Measurements from ENCODE around the gene B4GAT1.
A peak's percentile ranks its signal among the peaks of the same experiment; 100 is the strongest.

B4GAT1 gene

GRCh38 chr11:66317723-66318599 lies 29.5 kb downstream of the B4GAT1 start:
- DNase-seq (ENCODE audit: insufficient read length, low spot score) (no peak), FAIRE-seq (peak; percentile 94)
- TF ChIP-seq SPI1 (IDR thresholded peaks at IDR 0.05; ENCODE audit: low read depth, low read length) (peak; percentile 28; the same call in 1 of the 2 replicates), POU2F2 (IDR thresholded peaks at IDR 0.05; ENCODE audit: low read depth, low read length) (no peak), POLR2AphosphoS5 (IDR thresholded peaks at IDR 0.05; ENCODE audit: low read depth, low read length) (no peak), PAX5 (IDR thresholded peaks at IDR 0.05; ENCODE audit: insufficient read depth, low read length, severe bottlenecking) (no peak), TAF1 (IDR thresholded peaks at IDR 0.05; ENCODE audit: low read depth, low read length) (no peak)

- no peak for DNase-seq (ENCODE audit: insufficient read length, low spot score)
- TF ChIP-seq POLR2A (IDR thresholded peaks at IDR 0.05; ENCODE audit: low read depth, low read length) (no peak), TAF1 (IDR thresholded peaks at IDR 0.05; ENCODE audit: low read depth, low read length) (no peak), PAX5 (IDR thresholded peaks at IDR 0.05; ENCODE audit: insufficient read depth, low read length, severe bottlenecking) (no peak), SPI1 (IDR thresholded peaks at IDR 0.05; ENCODE audit: low read depth, low read length) (no peak), POU2F2 (IDR thresholded peaks at IDR 0.05; ENCODE audit: low read depth, low read length) (no peak), POLR2AphosphoS5 (IDR thresholded peaks at IDR 0.05; ENCODE audit: low read depth, low read length) (no peak)
- FAIRE-seq, result no peak
Measured at GRCh38 chr11:66317322-66317722, 30.1 kb downstream of the B4GAT1 start.

- FAIRE-seq (no peak), DNase-seq (ENCODE audit: insufficient read length, low spot score) (no peak)
- TF ChIP-seq POU2F2 (IDR thresholded peaks at IDR 0.05; ENCODE audit: low read depth, low read length), result no peak
- TF ChIP-seq POLR2A (IDR thresholded peaks at IDR 0.05; ENCODE audit: low read depth, low read length), result no peak
- TF ChIP-seq SPI1 (IDR thresholded peaks at IDR 0.05; ENCODE audit: low read depth, low read length), result no peak
- no peak for TF ChIP-seq POLR2AphosphoS5 (IDR thresholded peaks at IDR 0.05; ENCODE audit: low read depth, low read length)
- TF ChIP-seq PAX5 (IDR thresholded peaks at IDR 0.05; ENCODE audit: insufficient read depth, low read length, severe bottlenecking), result no peak
- no peak for TF ChIP-seq TAF1 (IDR thresholded peaks at IDR 0.05; ENCODE audit: low read depth, low read length)
Measured at GRCh38 chr11:66316849-66317251, 30.6 kb downstream of the B4GAT1 start, which contains the start of gene CD248. CD248 (minus strand) TSS chr11:66317044; CDS start chr11:66317027, 17 bp downstream.

GRCh38 chr11:66315921-66316811 lies 31.3 kb downstream of the B4GAT1 start:
- DNase-seq (ENCODE audit: insufficient read length, low spot score) (no peak), FAIRE-seq (no peak)
- no peak for TF ChIP-seq POLR2AphosphoS5 (IDR thresholded peaks at IDR 0.05; ENCODE audit: low read depth, low read length)

- TF ChIP-seq POLR2A (IDR thresholded peaks at IDR 0.05; ENCODE audit: low read depth, low read length), result no peak
- TF ChIP-seq POU2F2 (IDR thresholded peaks at IDR 0.05; ENCODE audit: low read depth, low read length), result no peak
- no peak for TF ChIP-seq PAX5 (IDR thresholded peaks at IDR 0.05; ENCODE audit: insufficient read depth, low read length, severe bottlenecking)
- no peak for TF ChIP-seq SPI1 (IDR thresholded peaks at IDR 0.05; ENCODE audit: low read depth, low read length)
- TF ChIP-seq TAF1 (IDR thresholded peaks at IDR 0.05; ENCODE audit: low read depth, low read length), result no peak
- TF ChIP-seq POLR2AphosphoS5 (IDR thresholded peaks at IDR 0.05; ENCODE audit: low read depth, low read length), result no peak
- no peak for DNase-seq (ENCODE audit: insufficient read length, low spot score)
- FAIRE-seq, result no peak
Measured at GRCh38 chr11:66315498-66315885, 31.9 kb downstream of the B4GAT1 start.

GRCh38 chr11:66314561-66315497 lies 32.6 kb downstream of the B4GAT1 start:
- FAIRE-seq, result no peak
- DNase-seq (ENCODE audit: insufficient read length, low spot score), result no peak

GRCh38 chr11:66314186-66314501 lies 33.3 kb downstream of the B4GAT1 start:
- no peak for TF ChIP-seq POU2F2 (IDR thresholded peaks at IDR 0.05; ENCODE audit: low read depth, low read length)
- no peak for TF ChIP-seq PAX5 (IDR thresholded peaks at IDR 0.05; ENCODE audit: insufficient read depth, low read length, severe bottlenecking)
- no peak for TF ChIP-seq POLR2AphosphoS5 (IDR thresholded peaks at IDR 0.05; ENCODE audit: low read depth, low read length)
- no peak for TF ChIP-seq POLR2A (IDR thresholded peaks at IDR 0.05; ENCODE audit: low read depth, low read length)
- no peak for TF ChIP-seq TAF1 (IDR thresholded peaks at IDR 0.05; ENCODE audit: low read depth, low read length)
- no peak for TF ChIP-seq SPI1 (IDR thresholded peaks at IDR 0.05; ENCODE audit: low read depth, low read length)
- FAIRE-seq, result no peak

More at GRCh38 chr11:66314561-66315497, 32.6 kb downstream of the B4GAT1 start:
- no peak for TF ChIP-seq POLR2A (IDR thresholded peaks at IDR 0.05; ENCODE audit: low read depth, low read length)
- TF ChIP-seq POLR2AphosphoS5 (IDR thresholded peaks at IDR 0.05; ENCODE audit: low read depth, low read length), result no peak
- TF ChIP-seq TAF1 (IDR thresholded peaks at IDR 0.05; ENCODE audit: low read depth, low read length), result no peak
- TF ChIP-seq PAX5 (IDR thresholded peaks at IDR 0.05; ENCODE audit: insufficient read depth, low read length, severe bottlenecking), result no peak
- TF ChIP-seq POU2F2 (IDR thresholded peaks at IDR 0.05; ENCODE audit: low read depth, low read length), result no peak
- no peak for TF ChIP-seq SPI1 (IDR thresholded peaks at IDR 0.05; ENCODE audit: low read depth, low read length)

GRCh38 chr11:66313321-66314185 lies 33.9 kb downstream of the B4GAT1 start:
- no peak for FAIRE-seq
- DNase-seq (ENCODE audit: insufficient read length, low spot score), result no peak
- no peak for TF ChIP-seq PAX5 (IDR thresholded peaks at IDR 0.05; ENCODE audit: insufficient read depth, low read length, severe bottlenecking)
- no peak for TF ChIP-seq TAF1 (IDR thresholded peaks at IDR 0.05; ENCODE audit: low read depth, low read length)
- no peak for TF ChIP-seq SPI1 (IDR thresholded peaks at IDR 0.05; ENCODE audit: low read depth, low read length)
- TF ChIP-seq POU2F2 (IDR thresholded peaks at IDR 0.05; ENCODE audit: low read depth, low read length), result no peak
- no peak for TF ChIP-seq POLR2AphosphoS5 (IDR thresholded peaks at IDR 0.05; ENCODE audit: low read depth, low read length)
- no peak for TF ChIP-seq POLR2A (IDR thresholded peaks at IDR 0.05; ENCODE audit: low read depth, low read length)

More at GRCh38 chr11:66314186-66314501, 33.3 kb downstream of the B4GAT1 start:
- DNase-seq (ENCODE audit: insufficient read length, low spot score), result no peak
